ENCODE data around the gene CFL2. TPM values are rescaled to one million over a fixed set of nuclear protein-coding genes. Genes with fewer than 3 reads are reported as not detected.

CFL2 gene

DNA sequence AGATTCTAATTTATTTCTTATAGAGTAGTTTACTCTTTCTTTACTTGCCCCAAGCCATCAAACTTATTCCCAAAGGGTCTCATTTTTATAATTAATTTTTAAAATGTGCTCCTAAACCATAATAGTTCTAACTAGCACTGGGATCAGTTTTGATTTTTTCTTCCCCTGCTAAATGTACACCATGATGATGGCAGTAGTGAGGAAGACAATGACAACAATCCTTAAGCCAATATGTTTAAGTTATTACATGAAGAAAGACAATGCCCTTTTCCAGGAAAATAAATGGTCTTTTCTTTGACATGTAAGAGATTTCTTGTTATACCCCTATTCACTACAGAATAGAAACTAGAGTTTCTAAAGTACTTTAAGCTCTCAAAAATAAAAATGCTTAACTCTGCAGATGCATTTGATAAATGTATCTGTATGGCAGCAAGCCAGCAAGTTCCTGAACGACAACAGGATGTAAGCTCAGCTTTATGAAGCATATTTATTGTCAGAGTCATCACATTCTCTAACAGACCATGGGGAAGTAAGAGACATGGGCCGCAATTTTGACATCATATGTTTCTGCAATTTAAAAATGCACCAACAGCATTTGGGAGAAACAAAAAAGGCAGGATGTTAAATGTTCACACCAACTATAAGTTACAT is 48.5 kb downstream of the CFL2 start:
- no peak for DNase-seq
- no CpG with 5 or more reads among the region's 2 CpGs for WGBS (ENCODE audit: extremely low coverage, insufficient coverage, low lambda C conversion rate)
- H3K27ac ChIP-seq (ENCODE audit: low read depth, low read length): no peak overlapping the region
- no peak overlapping the region for H2BK5ac ChIP-seq (ENCODE audit: low read length)
- no peak overlapping the region for H3K56ac ChIP-seq (ENCODE audit: low read length)
- no peak overlapping the region for H4K8ac ChIP-seq (ENCODE audit: low read depth, low read length)
- H4K5ac ChIP-seq (ENCODE audit: low read length): no peak overlapping the region
- no peaks in the 10 kb centered on the region for H3K79me1 ChIP-seq (ENCODE audit: low read length)
- H2BK15ac ChIP-seq (replicated peaks; ENCODE audit: low read depth): no peak overlapping the region
- H3K18ac ChIP-seq (ENCODE audit: low read length): no peak overlapping the region
- H3K9ac ChIP-seq (ENCODE audit: low read length): no peak overlapping the region
- no peak overlapping the region for H2BK120ac ChIP-seq (ENCODE audit: low read depth, low read length)
- no peak overlapping the region for H2AK5ac ChIP-seq (ENCODE audit: low read length)
- H3K4ac ChIP-seq (ENCODE audit: low read depth, low read length): no peak overlapping the region
- H3K4me1 ChIP-seq (ENCODE audit: control insufficient read depth, low read depth, low read length): no peaks in the 10 kb centered on the region
- no peaks in the 10 kb centered on the region for H3K79me2 ChIP-seq (ENCODE audit: control insufficient read depth, insufficient read depth, low read length)
- no peak overlapping the region for H3K4me3 ChIP-seq (ENCODE audit: low read length)
- no peak overlapping the region for H3K4me2 ChIP-seq (ENCODE audit: low read length)
- no peaks in the 10 kb centered on the region for H3K27me3 ChIP-seq (ENCODE audit: insufficient read depth, low read length, poor library complexity)
- no peaks in the 10 kb centered on the region for H3K36me3 ChIP-seq (ENCODE audit: control insufficient read depth, insufficient read depth, low read length)
- H3K23ac ChIP-seq (ENCODE audit: low read length): no peak overlapping the region

GRCh38 chr14:34662561-34663088 is 51.8 kb downstream of the CFL2 start:
- Histone ChIP-seq H3K79me1 (ENCODE audit: low read length) (no peaks in the 10 kb centered on the region), H3K4me1 (ENCODE audit: control insufficient read depth, low read depth, low read length) (no peaks in the 10 kb centered on the region), H3K36me3 (ENCODE audit: control insufficient read depth, insufficient read depth, low read length) (no peaks in the 10 kb centered on the region)

GRCh38 chr14:34660796-34661195 is 53.6 kb downstream of the CFL2 start:
- Histone ChIP-seq H2BK15ac (replicated peaks; ENCODE audit: low read depth) (no peak overlapping the region), H3K4me1 (ENCODE audit: control insufficient read depth, low read depth, low read length) (no peaks in the 10 kb centered on the region), H3K4me3 (ENCODE audit: low read length) (no peak overlapping the region), H3K36me3 (ENCODE audit: control insufficient read depth, insufficient read depth, low read length) (no peaks in the 10 kb centered on the region), H2AK5ac (ENCODE audit: low read length) (no peak overlapping the region), H3K4me2 (ENCODE audit: low read length) (no peak overlapping the region), H3K27me3 (ENCODE audit: insufficient read depth, low read length, poor library complexity) (no peaks in the 10 kb centered on the region), H3K4ac (ENCODE audit: low read depth, low read length) (no peak overlapping the region), H3K18ac (ENCODE audit: low read length) (no peak overlapping the region), H3K23ac (ENCODE audit: low read length) (no peak overlapping the region), H2BK120ac (ENCODE audit: low read depth, low read length) (no peak overlapping the region), H2BK5ac (ENCODE audit: low read length) (no peak overlapping the region), H3K79me1 (ENCODE audit: low read length) (no peaks in the 10 kb centered on the region), H4K5ac (ENCODE audit: low read length) (no peak overlapping the region), H3K27ac (ENCODE audit: low read depth, low read length) (no peak overlapping the region), H3K56ac (ENCODE audit: low read length) (no peak overlapping the region), H3K79me2 (ENCODE audit: control insufficient read depth, insufficient read depth, low read length) (no peaks in the 10 kb centered on the region), H4K8ac (ENCODE audit: low read depth, low read length) (no peak overlapping the region), H3K9ac (ENCODE audit: low read length) (no peak overlapping the region)
- DNase-seq: no peak

More at GRCh38 chr14:34662561-34663088, 51.8 kb downstream of the CFL2 start:
- H4K8ac ChIP-seq (ENCODE audit: low read depth, low read length): no peak overlapping the region
- H3K18ac ChIP-seq (ENCODE audit: low read length): no peak overlapping the region
- DNase-seq: no peak
- H3K79me2 ChIP-seq (ENCODE audit: control insufficient read depth, insufficient read depth, low read length): no peaks in the 10 kb centered on the region
- H2BK15ac ChIP-seq (replicated peaks; ENCODE audit: low read depth): no peak overlapping the region
- no peak overlapping the region for H3K4me3 ChIP-seq (ENCODE audit: low read length)
- no peak overlapping the region for H4K5ac ChIP-seq (ENCODE audit: low read length)
- no CpG with 5 or more reads among the region's 4 CpGs for WGBS (ENCODE audit: extremely low coverage, insufficient coverage, low lambda C conversion rate)
- no peak overlapping the region for H3K23ac ChIP-seq (ENCODE audit: low read length)
- no peaks in the 10 kb centered on the region for H3K27me3 ChIP-seq (ENCODE audit: insufficient read depth, low read length, poor library complexity)
- no peak overlapping the region for H2BK120ac ChIP-seq (ENCODE audit: low read depth, low read length)
- no peak overlapping the region for H3K4ac ChIP-seq (ENCODE audit: low read depth, low read length)
- no peak overlapping the region for H2AK5ac ChIP-seq (ENCODE audit: low read length)
- no peak overlapping the region for H3K9ac ChIP-seq (ENCODE audit: low read length)
- H2BK5ac ChIP-seq (ENCODE audit: low read length): no peak overlapping the region
- H3K4me2 ChIP-seq (ENCODE audit: low read length): no peak overlapping the region
- no peak overlapping the region for H3K27ac ChIP-seq (ENCODE audit: low read depth, low read length)
- no peak overlapping the region for H3K56ac ChIP-seq (ENCODE audit: low read length)

Small RNAs within 50 kb of the gene (small RNA-seq; reads per million reads assigned to genes)
- not detected for gene RNU6-1261P (ENCODE audit: insufficient read depth)
